ENCODE data around the gene ZCCHC7.

Gene ZCCHC7

DNA sequence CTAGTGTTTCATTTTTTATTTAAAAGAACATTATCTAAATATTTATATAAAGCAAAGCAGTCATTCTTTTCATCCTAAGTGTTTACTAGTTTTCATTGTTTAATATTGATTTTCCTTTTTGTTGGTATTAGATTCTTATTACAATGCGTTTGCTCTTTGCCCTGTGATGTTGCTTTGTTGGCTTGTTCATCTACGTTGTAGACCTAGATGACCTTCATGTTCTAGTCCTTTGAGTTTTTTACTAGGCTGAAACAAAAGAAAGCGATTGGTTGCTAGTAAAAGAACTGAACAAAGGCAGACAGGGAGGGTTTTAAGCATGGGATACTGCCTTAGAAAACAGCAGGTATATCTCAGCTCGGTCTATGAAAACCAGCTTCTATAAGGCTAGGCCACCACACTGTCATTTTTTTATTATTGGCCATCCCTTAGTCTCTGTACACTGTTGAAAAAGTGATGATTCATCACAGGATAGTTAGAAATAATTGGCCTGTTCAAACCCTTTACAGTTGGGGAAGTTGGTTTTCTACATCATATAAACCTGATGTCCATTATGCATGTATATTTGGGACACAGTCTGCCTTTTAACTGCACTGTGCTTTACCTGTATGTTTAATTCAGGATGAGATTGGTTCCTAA is 119.0 kb downstream of the ZCCHC7 start:
- no peak for DNase-seq (ENCODE audit: low read depth)
- H3K4me3 ChIP-seq (ENCODE audit: low read depth, low read length) = no peak overlapping the region

DNA sequence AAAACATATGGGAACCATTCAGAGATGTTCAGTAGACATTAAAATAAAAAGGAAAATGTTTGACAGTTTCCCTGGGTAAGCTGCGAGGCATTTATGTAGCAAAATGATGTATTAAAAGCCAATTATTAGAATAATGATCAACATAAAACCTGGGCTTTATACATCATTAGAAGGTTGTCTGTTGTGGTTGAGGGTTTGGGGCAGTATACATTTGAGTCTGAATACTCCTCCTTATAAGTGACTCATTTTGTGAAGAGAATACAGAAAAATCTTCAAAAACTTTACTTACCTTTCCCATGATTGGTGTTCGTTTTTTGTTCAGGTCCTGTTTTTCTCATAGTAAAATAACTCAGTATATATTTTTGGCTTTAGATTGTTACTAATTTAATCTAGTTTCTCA is 119.5 kb downstream of the ZCCHC7 start:
- no peak for DNase-seq (ENCODE audit: low read depth)
- TF ChIP-seq, protein P1, sequence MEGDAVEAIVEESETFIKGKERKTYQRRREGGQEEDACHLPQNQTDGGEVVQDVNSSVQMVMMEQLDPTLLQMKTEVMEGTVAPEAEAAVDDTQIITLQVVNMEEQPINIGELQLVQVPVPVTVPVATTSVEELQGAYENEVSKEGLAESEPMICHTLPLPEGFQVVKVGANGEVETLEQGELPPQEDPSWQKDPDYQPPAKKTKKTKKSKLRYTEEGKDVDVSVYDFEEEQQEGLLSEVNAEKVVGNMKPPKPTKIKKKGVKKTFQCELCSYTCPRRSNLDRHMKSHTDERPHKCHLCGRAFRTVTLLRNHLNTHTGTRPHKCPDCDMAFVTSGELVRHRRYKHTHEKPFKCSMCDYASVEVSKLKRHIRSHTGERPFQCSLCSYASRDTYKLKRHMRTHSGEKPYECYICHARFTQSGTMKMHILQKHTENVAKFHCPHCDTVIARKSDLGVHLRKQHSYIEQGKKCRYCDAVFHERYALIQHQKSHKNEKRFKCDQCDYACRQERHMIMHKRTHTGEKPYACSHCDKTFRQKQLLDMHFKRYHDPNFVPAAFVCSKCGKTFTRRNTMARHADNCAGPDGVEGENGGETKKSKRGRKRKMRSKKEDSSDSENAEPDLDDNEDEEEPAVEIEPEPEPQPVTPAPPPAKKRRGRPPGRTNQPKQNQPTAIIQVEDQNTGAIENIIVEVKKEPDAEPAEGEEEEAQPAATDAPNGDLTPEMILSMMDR (IDR thresholded peaks at IDR 0.05; ENCODE audit: low read depth, low read length, missing control alignments) = no peak
- no peak overlapping the region for H3K4me3 ChIP-seq (ENCODE audit: low read depth, low read length)

More for the DNA sequence above, 119.0 kb downstream of the ZCCHC7 start:
- TF ChIP-seq, protein P1 (IDR thresholded peaks at IDR 0.05; ENCODE audit: low read depth, low read length, missing control alignments) = no peak

DNA sequence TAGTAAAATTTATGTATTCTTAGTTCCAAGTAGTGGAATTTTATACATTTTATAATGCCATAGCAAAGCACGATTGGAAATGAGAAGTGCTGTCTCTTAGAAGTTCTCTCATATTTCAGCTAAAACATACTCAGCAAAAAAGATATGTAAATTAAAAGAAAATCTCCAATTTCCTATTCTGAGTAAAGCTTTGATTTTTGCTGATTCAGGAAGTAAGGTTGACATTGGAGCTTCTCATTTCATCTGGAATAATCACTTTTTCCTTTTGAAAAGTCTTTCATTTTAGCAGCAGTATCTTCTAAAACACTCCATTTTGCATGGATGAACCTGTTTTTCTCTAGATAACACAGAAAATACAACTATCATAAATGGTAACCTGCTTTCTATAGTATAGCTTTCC is 121.0 kb downstream of the ZCCHC7 start:
- TF ChIP-seq, protein P1 (IDR thresholded peaks at IDR 0.05; ENCODE audit: low read depth, low read length, missing control alignments) = no peak
- no peak for DNase-seq (ENCODE audit: low read depth)
- no peak overlapping the region for H3K4me3 ChIP-seq (ENCODE audit: low read depth, low read length)

DNA sequence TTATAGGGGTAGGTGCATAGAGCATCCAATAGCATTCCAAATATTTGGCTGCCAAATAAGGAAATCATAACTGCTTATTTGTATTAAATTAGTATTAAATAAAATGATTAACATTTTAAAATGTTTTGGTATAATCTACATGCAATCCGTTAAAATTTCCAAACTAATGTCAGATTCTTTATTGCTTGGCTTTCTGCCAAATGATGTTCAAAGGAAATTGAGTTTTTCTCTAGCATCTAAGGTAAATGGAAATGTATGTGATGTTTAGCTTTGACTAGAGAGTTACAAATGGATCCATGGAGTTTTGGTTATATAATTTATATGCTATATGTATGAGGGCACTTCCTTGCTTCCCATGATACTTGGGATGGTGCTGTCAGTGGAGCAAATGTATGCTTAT is 121.7 kb downstream of the ZCCHC7 start:
- TF ChIP-seq, protein P1 (IDR thresholded peaks at IDR 0.05; ENCODE audit: low read depth, low read length, missing control alignments) = no peak
- no peak overlapping the region for H3K4me3 ChIP-seq (ENCODE audit: low read depth, low read length)
- DNase-seq (ENCODE audit: low read depth) = no peak

DNA sequence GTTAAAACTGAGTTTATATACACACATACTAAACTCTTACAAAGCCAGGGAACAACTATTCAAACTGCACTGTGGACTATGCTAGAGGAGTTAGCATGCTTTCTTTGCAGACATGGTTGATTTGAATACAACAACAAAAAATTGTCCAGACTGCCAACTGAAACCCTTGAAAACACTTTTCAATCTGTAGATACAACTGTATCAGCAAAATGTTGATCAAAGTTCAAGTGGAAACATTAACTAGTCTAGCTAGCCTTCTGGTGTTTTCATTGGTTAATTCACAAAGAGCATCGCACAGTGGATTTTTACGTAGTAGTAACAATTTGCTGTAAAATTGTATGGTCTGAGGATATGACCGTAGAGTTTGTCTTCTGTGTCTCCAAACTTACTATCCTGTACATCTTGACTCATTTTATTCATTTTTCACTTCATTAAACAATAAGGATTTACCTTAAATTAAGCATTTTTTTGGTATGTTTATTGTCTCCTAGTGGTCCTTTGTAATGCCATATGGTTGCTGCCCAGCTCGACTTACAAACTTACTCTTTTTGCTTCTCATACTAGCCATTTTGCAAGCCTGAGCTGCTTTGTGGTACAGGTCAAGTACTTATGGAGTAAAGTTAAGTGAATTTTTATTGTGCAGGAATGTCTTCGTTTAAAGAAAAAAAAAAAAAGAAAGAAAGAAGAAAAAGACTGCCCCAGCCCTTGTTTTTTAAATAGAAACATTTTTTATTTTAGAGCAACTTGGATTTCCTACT is 123.4 kb downstream of the ZCCHC7 start:
- H3K4me3 ChIP-seq (ENCODE audit: low read depth, low read length) = no peak overlapping the region
- TF ChIP-seq, protein P1 (IDR thresholded peaks at IDR 0.05; ENCODE audit: low read depth, low read length, missing control alignments) = no peak
- DNase-seq (ENCODE audit: low read depth) = no peak

DNA sequence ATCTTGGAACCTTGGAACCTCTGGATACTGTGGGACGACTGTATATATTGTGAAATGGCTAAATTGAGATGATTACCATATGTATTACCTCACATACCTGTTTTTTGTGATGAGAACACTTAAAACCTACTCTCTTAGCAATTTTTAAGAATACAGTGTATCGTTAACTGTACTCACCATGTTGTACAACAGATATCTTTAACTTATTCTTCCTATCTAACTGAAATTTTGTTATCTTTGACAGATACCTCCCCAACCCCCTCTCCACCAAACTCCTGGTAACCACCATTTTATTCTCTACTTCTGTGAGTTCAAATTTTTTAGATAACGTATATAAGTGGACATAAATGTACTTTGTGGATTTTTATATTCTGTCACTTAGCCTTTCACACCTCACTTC is 126.5 kb downstream of the ZCCHC7 start:
- no peak overlapping the region for H3K4me3 ChIP-seq (ENCODE audit: low read depth, low read length)
- DNase-seq (ENCODE audit: low read depth) = no peak
- TF ChIP-seq, protein P1 (IDR thresholded peaks at IDR 0.05; ENCODE audit: low read depth, low read length, missing control alignments) = no peak

All from GM12864 (cell line).